GM20000 (cell line): ENCODE data around the gene CEP135.

ENCODE experiments used
- DNase-seq: peaks from one replicate; pipeline ENCODE4 v3.0.0; 2012; ENCODE audit warnings: low spot score
- CTCF ChIP-seq: IDR thresholded peaks from 2 replicates; pipeline ENCODE4 v1.5.1; 2012; ENCODE audit warnings: mild to moderate bottlenecking, control low read depth; ENCODE audit errors: extremely low read depth, missing control alignments

The CEP135 gene

GRCh38 chr4:55910140-55910539, 38.6 kb upstream of the CEP135 start:
- DNase-seq: no peak
- no peak for TF ChIP-seq CTCF

GRCh38 chr4:55912249-55912648, 36.5 kb upstream of the CEP135 start:
- DNase-seq: no peak
- TF ChIP-seq CTCF: no peak

- TF ChIP-seq CTCF: no peak
- DNase-seq: no peak
These were observed 28.2 kb upstream of the CEP135 start for GRCh38 chr4:55920571-55920970.

GRCh38 chr4:55921093-55921492, 27.7 kb upstream of the CEP135 start:
- no peak for DNase-seq
- no peak for TF ChIP-seq CTCF

- DNase-seq: no peak
- no peak for TF ChIP-seq CTCF
These were observed 23.5 kb upstream of the CEP135 start for GRCh38 chr4:55925241-55925640.

GRCh38 chr4:55926610-55927009, 22.1 kb upstream of the CEP135 start:
- no peak for TF ChIP-seq CTCF
- DNase-seq: no peak

- TF ChIP-seq CTCF: no peak
- DNase-seq: no peak
These were observed 20.8 kb upstream of the CEP135 start for GRCh38 chr4:55927803-55928437.
